GM21786 (cell line): ENCODE data around the gene DGKG.

ENCODE experiments used
- ATAC-seq: cut with Tn5 transposase; IDR thresholded peaks from one replicate; pipeline ENCODE4 v1.9.1; 2021; ENCODE audit not compliant: unreplicated experiment

DGKG gene

DNA sequence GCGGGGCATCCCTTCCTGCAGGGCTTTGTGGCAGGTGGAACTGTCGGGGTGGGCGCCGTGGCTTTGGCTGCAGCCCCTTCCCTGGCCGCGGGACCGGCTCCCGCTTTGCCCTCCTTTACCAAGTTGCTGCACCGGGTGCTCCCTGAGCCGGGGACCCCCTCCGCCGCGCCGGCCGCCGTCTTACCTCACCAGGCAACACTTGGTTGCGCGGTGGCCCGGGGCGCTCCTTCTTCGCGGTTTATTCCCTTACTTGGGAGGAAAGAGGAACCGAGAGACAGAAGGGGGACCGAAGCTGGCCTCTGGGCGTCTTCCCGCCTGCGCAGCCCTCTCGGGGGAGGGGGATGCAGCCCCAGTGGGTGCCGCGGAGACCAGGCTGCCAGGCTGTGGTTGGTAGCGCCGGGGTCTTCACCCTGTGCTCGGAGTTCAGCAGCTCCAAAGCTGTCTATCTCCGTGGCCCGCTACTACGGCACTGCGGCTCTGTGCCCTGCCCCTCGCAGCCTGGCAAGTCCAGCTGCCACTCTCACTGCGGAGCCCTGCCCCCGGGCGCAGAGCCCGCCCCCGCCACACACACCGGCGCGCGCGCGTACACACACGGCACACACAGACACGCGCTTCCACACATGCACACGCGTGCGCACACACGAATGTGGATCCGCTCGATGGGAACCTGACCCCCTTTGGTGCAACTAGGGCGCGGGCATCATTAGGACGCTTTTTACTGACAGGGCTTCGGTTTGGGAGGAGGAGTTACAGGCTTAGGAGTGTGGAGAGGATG lies at the start of gene DGKG:
DGKG (minus strand) TSS at position 473 of the 775 bp plus-strand sequence. CDS start 41,775 bp downstream, outside the sequence.
- peak; percentile 60 for ATAC-seq

DNA sequence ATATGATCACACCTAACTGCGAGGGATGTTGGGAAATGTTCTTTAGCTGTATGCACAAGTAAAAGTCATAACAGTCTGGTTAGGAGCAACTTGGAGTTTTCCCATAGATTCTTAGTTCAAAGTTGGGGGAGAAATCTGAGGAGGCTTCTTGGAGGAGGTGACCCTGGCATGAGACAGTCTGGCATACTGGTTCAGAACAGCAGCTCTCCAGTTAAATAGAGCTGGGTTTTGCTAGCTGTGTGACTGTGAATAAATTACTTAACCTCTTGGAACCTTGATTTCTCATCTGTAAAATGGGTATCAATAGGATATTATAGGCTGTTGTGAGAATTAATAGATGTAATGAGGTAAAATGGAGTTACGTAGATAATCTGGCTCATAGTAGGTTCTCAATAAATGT lies 49.1 kb upstream of the DGKG start:
- no peak for ATAC-seq

DNA sequence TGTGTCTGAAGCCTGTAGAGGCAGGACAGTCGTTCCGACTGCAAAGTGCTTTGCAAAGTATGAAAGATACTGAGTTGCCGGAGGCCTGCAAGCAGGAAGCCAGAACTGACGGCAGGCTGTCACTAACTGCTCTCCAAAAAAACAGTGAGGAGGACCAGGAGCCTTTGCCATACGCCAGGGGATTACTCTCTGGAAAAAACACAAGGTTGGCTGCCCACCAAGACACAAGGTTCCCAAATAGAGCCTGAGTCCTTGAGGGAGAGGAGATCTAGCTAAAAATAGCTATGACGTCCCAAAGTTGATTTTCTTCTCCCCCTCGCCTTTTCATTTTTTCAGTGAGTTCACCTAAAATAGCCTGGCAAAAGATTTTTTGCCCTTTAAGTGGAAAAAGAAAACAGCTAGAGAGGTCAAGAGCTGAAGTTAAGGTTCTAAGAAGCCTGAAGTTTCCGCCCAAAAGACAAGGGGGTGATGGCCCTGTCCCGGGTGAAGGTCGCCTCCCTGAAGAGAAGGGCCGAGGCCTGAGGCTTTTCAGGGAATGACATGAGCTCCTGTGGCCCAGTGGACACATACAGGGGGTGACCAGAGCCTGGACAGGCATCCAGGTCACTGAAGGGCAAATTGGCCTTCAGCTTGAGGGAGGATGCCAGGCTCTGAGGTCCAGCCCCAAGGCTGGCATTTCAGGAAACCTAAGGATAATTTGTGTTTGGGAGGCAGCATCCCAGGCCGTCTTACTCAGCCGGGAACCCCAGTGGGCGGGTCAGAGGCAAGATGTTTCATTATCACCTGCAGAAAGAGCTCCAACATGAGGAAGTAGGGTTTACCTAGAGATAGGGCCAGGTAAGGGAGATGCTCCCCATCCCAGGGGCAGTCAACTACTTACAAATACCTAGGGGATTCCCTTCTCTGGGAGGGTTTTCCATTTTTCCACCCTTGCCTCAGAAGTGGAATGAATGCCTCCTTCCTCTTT lies 44.9 kb upstream of the DGKG start:
- no peak for ATAC-seq

DNA sequence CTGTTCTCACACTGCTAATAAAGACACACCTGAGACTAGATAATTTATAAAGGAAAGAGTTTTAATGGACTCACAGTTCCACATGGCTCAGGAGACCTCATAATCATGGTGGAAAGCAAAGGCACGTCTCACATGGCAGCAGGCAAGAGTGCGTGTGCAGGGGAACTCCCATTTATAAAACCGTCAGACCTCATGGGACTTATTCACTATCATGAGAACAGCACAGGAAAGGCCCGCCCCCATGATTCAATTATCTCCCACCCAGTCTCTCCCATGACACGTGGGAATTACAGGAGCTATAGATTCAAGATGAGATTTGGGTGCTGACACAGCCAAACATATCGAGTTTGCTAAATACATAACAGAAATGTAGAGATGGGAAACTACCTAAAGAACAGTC lies 39.5 kb upstream of the DGKG start:
- no peak for ATAC-seq

DNA sequence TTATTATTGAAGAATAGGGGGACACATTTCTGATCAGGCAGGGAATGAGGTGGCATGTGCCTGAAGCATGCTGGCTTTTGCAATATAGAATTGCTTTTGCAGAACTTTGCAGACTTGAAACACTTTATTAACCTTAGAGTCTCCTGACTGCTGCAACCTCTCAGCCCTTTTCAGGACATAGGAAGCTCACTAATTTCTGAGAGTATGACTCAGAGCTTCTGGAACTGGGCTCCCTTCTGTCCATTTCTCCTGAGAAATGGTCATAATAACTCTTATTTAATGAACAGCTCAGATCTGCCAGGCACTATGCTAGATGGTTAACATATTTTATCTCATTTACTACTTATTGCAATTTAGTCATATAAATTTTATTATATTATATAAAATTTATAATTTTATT lies 38.6 kb upstream of the DGKG start:
- ATAC-seq, result no peak

DNA sequence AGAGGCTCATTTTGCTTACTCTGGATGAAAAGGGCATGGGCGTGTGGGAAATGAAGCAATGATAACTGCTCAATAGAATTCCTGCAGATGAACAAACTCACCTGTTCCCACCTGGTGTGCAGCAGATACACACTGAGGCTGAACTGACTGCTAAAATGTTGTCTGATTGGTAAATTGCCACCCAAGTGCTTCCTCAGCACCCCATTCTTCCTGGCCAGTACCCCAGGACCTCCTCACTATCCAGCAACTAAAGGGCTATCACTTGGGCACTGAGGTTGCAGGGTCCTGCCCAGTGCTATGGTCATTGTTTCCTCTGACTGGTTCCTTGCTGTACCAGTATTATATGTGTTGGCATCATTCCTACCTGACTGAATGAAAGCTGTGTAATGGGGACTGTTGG lies 38.0 kb upstream of the DGKG start:
- ATAC-seq, result no peak

DNA sequence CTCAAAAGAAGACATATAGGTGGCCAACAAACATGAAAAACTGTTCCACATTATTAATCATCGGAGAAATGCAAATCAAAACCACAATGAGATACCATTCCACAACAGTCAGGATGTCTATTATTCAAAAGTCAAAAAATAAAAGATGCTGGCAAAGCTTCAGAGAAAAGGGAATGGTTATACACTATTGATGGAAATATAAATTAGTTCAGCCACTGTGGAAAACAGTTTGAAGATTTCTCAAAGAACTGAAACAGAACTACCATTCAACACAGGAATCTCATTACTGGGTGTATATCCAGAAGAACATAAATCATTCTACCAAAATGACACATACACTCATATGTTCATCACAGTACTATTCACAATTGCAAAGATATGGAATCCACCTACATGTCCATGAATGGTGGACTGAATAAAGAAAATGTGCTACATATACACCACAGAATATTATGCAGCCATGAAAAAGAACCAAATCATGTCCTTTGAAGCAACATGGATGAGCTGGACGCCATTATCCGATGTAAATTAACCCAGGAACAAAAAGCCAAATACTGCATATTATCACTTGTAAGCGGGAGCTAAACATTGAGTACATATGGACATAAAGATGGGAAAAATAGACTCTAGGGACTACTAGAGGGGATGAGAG lies 32.7 kb upstream of the DGKG start:
- ATAC-seq, result no peak

DNA sequence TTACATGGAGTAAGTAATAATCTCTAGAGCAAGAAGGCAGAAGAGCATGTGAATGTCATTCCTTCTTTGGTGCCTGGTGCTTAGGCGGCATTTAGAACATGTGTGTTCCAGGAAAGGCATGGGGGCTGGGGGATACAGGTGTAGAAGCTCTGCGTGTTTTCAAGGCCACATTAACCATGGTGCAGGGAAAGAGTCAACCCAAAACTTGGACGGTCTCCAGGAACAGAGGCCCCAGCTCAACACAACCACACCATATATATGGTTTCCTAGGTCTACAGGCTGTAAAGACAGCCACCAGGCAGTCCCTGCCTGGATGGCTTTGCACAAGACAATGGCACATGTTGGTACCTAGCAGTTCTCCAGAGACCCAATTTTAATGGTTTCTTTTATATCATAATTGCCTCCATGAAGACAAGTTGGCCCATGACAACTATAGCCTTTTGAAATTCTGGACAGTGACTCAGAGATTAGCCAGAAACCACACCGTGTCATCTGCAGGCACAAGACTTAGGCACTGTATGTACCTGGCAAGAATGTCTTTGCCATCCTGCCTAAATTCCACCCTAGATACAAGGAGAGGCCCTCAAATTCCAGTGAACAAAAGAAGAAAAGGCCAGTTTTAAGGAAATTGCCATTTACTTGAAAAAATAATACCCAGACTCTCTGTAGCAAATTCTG lies 25.0 kb upstream of the DGKG start:
- ATAC-seq, result no peak

DNA sequence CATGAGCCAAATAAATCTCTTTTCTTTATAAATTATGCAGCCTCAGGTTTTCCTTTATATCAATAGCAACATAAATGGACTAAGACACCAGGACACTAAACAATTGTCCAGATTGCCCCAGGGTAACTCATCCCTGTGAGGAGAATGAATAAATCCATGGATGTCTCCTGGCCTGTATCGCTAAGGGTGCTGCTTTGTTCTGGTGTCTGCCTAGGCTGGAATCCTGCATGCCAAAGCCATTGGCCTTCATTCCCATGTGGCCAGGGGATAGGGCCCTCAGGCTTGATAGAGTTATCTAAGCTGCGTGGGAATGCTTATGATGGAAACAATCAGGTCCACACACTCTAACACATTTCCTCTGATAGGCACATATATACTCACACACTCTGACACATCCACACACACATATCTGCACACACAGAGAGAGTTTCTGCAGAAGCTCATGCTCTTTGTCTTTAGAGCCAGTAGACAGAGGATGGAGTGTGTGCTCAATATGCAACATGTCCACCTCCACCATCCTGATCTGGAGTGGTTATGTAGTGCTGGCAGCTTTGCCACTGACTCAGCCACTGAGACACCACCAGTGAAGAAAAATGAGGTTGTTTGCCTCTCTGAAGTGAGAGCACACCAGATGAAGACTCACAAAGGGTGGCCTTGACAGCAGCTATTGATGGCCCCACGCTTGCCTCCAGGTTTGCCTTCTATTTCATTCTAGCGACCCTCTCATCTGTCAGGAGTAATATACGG lies 24.0 kb upstream of the DGKG start:
- ATAC-seq, result no peak

DNA sequence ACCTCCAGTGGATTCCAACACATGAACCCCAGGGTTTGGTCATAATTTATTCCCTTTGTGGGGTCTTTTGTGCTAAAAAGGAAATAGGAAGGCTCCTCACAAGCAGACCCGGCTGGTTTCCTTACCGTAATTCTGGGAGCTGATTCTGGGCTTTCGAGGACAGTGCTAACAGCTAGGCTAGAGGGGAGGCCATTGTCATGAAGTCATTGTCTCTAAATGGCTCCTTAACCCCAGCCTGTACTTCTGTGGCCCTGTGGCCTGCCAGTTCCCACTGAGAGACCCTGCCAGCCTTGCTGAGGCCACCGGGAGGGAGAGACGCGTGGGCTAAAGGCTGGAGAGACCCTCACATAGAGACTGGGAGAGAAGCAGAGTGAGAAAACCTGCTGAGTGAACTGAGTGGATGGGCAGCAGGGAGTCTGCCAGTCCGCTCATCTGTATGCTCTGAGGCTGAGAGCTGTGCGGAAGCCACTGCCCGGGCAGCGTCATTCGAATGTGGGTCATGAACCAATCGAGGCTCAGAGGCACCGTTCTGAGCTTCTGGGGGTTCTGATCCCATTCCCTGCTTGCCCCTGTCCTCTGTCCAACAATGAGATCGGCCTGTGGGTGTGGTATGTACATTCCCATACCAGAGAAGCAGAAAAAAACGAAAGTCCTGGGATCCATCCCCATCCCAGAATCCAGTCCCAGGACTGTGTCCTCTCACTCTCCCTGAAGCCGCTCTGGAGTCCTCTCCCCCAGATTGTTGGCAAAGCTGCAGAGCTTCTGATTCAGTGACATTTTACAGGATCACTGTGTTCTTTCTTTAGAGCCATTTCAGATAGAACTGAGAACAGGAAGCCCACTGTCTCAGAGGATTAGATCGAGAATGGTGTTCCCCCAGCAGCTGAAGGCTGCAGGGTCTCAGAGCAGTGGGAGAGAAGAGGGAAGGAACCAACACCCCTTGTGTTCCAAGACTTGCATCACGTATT lies 21.3 kb upstream of the DGKG start:
- ATAC-seq, result no peak

DNA sequence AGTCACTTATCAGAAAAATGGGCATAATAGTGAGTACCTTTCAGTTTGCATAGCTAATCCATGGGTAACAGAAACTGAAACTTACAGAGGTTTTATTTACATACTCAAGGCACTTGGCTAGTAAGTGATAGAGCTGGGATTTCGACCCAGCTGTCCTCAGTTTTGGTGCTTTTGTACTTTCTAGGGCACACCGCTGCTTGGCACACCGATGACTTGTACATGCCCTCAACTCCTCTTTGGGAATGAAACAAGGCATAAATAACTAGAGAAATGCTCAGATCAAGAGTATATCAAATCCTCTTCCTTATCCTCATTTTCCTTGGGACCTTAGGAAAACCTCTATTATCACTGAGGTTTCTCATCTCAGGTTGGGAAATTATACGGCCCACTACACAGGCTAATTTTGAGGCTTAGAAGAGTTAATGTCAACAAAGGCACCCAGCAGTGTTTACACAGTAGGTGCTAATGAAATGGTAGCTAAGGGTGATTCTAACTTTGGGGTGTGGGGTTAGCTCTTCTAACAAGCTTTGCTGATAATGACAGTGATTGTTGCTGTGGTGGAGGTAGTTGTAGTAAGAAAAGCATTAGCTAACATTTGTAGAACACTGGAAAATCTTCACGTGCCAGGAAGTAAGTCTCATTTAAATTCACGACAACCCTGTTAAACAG lies 20.3 kb upstream of the DGKG start:
- no peak for ATAC-seq

DNA sequence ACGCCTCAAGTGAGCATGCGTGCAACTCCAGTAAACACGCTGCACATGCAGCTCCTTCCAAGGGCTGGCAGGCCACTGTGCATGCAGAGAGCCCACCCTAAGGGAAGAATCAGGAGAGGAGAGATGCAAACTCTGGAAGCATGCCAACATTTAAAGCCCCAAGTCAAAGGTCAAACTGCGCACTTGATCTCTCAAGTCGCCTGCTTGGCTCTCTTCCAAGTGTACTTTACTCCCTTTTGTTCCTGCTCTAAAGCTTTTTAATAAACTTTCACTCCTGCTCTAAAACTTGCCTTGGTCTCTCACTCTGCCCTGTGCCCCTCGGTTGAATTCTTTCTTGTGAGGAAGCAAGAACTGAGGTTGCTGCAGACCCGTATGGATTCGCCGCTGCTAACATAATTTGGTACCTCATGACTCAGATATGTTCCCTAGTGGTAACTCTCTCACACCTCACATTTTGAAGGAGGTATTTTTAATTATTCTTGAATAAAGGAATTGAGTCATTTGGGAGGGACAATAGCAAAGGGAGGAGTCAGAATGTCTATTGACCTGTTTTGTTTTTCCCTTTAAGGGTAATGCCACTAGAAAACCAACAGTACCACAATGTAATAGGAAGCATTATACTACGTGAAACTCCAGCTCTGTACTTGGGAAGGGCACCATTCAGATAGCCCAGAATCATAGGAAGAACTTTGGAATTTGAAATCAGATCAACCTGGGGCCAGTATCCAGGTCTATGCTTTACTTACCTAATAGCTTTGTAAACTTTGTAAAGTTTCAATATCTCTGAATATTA lies 19.6 kb upstream of the DGKG start:
- no peak for ATAC-seq

DNA sequence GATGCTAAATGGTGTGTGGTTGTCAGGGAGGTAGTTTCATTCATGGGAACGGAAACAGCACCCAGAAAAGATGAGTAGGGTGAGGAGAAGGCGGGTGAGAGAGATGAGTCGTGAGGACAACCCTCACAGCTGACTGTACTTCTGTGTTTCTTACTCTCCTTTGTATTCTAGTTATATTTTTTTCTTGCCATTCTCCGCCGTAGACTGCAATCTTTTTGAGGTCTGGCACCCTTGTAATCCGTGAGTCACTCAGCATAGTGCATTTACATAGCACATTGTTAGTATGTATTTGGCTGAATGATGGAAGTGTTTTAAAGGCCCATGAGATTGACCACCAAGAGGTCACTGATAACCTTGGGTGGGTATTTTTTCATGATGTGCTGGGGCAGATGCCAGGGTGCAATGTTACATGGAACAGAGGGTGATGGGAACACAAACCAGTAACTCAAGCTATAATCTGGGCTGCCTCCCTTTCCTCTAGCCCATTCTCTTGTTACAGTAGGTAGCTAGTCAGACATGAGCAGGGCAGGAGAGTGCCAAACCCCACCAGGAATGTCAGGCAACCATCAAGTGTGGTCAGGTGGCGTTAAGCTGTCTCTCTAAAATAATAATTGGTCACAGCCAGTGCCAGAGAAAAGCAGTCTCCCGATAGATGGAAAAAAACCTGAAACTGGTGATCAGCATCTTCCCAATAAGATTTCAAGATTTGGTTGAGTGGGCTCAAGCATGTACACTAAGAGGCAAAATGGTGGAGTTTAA lies 18.8 kb upstream of the DGKG start:
- ATAC-seq, result no peak

DNA sequence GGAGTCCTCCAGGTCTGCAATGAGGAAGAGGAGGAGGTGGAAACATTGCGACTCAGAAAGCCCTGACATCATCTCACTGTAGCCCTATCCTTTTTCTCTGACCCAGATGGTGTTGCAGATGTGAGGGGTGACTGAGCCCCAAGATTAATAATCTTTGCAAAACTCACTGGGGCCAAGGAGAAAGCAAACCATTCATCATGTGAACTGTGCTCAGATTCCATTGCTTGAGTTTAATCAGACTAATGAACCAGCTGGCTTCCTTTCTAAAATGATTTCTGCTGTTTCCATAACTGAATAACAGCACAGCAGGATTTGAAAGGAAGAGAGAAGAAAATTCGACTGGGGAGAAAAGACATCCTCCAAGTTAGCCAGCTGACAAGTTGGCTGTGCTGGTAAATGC lies 13.4 kb upstream of the DGKG start:
- no peak for ATAC-seq

DNA sequence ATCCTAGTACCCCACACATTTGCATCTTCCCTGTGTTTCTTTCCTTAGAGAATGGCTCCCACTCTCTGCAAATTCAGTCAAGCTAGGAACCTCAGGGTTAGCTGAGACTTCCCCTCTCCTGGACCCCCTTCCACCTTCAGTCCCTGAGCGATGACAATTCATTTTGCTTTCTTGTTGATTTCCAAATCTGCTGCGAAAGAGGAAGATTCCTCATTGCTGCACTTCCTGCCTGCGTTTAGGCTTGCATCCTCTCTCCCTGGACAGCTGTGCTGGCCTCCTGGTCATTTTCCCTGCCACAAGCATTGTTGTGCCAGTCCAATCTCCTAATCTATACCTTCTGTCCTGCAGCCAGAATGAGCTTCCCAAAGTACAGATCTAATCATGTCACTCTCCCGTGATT lies 12.3 kb upstream of the DGKG start:
- no peak for ATAC-seq

DNA sequence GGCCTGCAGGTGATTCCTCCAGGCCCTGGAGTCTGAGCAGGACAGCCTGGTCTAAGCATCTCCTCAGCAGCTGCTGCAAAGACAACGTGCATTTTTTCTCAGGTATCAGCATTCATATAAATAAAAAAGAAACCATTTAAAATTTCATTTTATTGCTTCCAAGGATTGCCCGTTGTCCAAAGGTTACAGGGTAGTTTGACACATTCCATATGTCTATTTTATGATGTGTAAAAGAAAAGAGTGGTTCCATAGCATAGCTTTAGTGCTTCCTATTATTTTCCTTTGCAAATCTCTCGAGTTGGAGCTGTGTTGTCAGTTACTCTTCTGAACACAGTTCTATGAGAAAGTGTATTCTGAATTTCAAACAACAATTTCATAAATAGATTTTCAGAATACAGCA lies 7.2 kb upstream of the DGKG start:
- no peak for ATAC-seq

DNA sequence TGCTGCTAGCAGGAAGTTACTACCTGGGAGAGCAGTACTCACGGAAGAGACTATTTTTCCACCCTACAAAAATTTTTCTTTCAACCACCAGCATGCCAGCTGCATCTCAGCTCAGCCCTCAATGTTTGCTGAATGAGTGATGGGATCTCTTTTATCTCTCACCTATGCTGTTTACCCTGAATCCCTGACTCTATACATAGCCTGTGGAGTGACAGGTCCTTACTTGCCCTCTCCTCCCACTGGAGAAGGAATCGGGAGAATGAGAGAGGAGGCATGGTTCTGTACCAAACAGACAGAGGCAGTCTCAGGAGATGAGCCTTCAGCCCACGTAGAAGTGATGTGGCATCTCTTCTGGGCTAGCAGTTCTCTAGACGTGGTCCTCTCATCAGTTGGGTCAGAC lies 6.7 kb upstream of the DGKG start:
- ATAC-seq, result no peak
